Glutamatergic neuron (in vitro differentiated cells): ENCODE results near the gene ZNF423. TPM values are rescaled to one million over a fixed set of nuclear protein-coding genes. Genes with fewer than 3 reads are reported as not detected.

Experiments used
- DNase-seq: peaks from one replicate; pipeline ENCODE4 v3.0.0; 2022
- H3K27ac Mint-ChIP-seq: one replicate; pipeline ENCODE4 v1.8.0; 2020; ENCODE audit warnings: mild to moderate bottlenecking, mixed read lengths, inconsistent platforms; ENCODE audit not compliant: unreplicated experiment
- H3K27me3 Mint-ChIP-seq: one replicate; pipeline ENCODE4 v1.8.0; 2020; ENCODE audit warnings: mild to moderate bottlenecking, moderate library complexity, mixed read lengths, inconsistent platforms; ENCODE audit not compliant: unreplicated experiment
- H3K36me3 Mint-ChIP-seq: one replicate; pipeline ENCODE4 v1.8.0; 2020; ENCODE audit warnings: mild to moderate bottlenecking, mixed read lengths, inconsistent platforms; ENCODE audit not compliant: unreplicated experiment
- H3K4me1 Mint-ChIP-seq: one replicate; pipeline ENCODE4 v1.8.0; 2020; ENCODE audit warnings: mild to moderate bottlenecking, low read depth, mixed read lengths, inconsistent platforms; ENCODE audit not compliant: unreplicated experiment
- H3K4me3 Mint-ChIP-seq: one replicate; pipeline ENCODE4 v1.8.0; 2020; ENCODE audit warnings: mild to moderate bottlenecking, mixed read lengths, inconsistent platforms; ENCODE audit not compliant: unreplicated experiment
- H3K9me3 Mint-ChIP-seq: one replicate; pipeline ENCODE4 v1.8.0; 2020; ENCODE audit warnings: mild to moderate bottlenecking, moderate library complexity, mixed read lengths, inconsistent platforms; ENCODE audit not compliant: unreplicated experiment
- CTCF ChIP-seq: fragments of 200-600 bp; sonication (generic); IDR thresholded peaks from one replicate; pipeline ENCODE4 v1.5.0; 2021; ENCODE audit not compliant: partially characterized antibody, unreplicated experiment
- total RNA-seq: library from RNA; stranded (reverse); fragmentation: NEBNext Ultra II Directional; extraction: Animal tissue kit (Norgen Biotek cat#: 25700); gene quantifications from one replicate; pipeline ENCODE4 v1.2.1, GENCODE V29; 2021; ENCODE audit not compliant: unreplicated experiment

The ZNF423 gene
- total RNA-seq, 1 donor from 2014 or later: 149 TPM

- H3K4me1 Mint-ChIP-seq: no peaks in the 10 kb centered on the region
- H3K9me3 Mint-ChIP-seq: peaks cover 9% of the 10 kb centered on the region
- peak; percentile 8 for DNase-seq
- no peak for TF ChIP-seq CTCF
- H3K27me3 Mint-ChIP-seq: peaks cover 6% of the 10 kb centered on the region
- no peak overlapping the region for H3K4me3 Mint-ChIP-seq
- H3K36me3 Mint-ChIP-seq: no peaks in the 10 kb centered on the region
- no peak overlapping the region for H3K27ac Mint-ChIP-seq
Observed at GRCh38 chr16:49485663-49486062, 370.2 kb downstream of the ZNF423 start.

- H3K27ac Mint-ChIP-seq: no peak overlapping the region
- no peak for DNase-seq
- H3K36me3 Mint-ChIP-seq: no peaks in the 10 kb centered on the region
- H3K27me3 Mint-ChIP-seq: peaks cover 4% of the 10 kb centered on the region
- no peak for TF ChIP-seq CTCF
- no peaks in the 10 kb centered on the region for H3K4me1 Mint-ChIP-seq
- H3K4me3 Mint-ChIP-seq: no peak overlapping the region
- H3K9me3 Mint-ChIP-seq: peaks cover 8% of the 10 kb centered on the region
Observed at GRCh38 chr16:49484936-49485335, 371.0 kb downstream of the ZNF423 start.

- TF ChIP-seq CTCF: no peak
- Mint-ChIP-seq H3K27ac (no peak overlapping the region), H3K4me1 (no peaks in the 10 kb centered on the region), H3K36me3 (no peaks in the 10 kb centered on the region), H3K27me3 (peaks cover 1% of the 10 kb centered on the region), H3K9me3 (peaks cover 5% of the 10 kb centered on the region), H3K4me3 (no peak overlapping the region)
- DNase-seq: peak; percentile 66
Observed at GRCh38 chr16:49484451-49484849, 371.5 kb downstream of the ZNF423 start.

GRCh38 chr16:49483651-49484450, 372.1 kb downstream of the ZNF423 start:
- H3K9me3 Mint-ChIP-seq: peaks cover 5% of the 10 kb centered on the region
- no peak overlapping the region for H3K4me3 Mint-ChIP-seq
- peaks cover under 1% of the 10 kb centered on the region for H3K27me3 Mint-ChIP-seq
- no peaks in the 10 kb centered on the region for H3K36me3 Mint-ChIP-seq
- H3K27ac Mint-ChIP-seq: no peak overlapping the region
- peak; percentile 9 for DNase-seq
- no peak for TF ChIP-seq CTCF
- no peaks in the 10 kb centered on the region for H3K4me1 Mint-ChIP-seq

- H3K4me1 Mint-ChIP-seq: no peaks in the 10 kb centered on the region
- DNase-seq: peak; percentile 4
- no peaks in the 10 kb centered on the region for H3K36me3 Mint-ChIP-seq
- peaks cover 1% of the 10 kb centered on the region for H3K9me3 Mint-ChIP-seq
- no peak overlapping the region for H3K27ac Mint-ChIP-seq
- H3K4me3 Mint-ChIP-seq: no peak overlapping the region
- no peaks in the 10 kb centered on the region for H3K27me3 Mint-ChIP-seq
- TF ChIP-seq CTCF: no peak
Observed at GRCh38 chr16:49483251-49483650, 372.7 kb downstream of the ZNF423 start.
